Stimulated activated CD4-positive, alpha-beta T cell treated with anti-CD3 and anti-CD28 coated beads, Interleukin-4, amount 100 ng/mL, for 24 hours (primary cell): ENCODE measurements around the gene USF3.
"Not testable (repeated sequence)": the region's sequence is repeated elsewhere in the genome, so short reads cannot be mapped to it uniquely, and the experiment has no call there.

ENCODE experiments used
- DNase-seq: peaks from one replicate; pipeline ENCODE4 v3.0.0-alpha.2; 2020

Gene USF3

DNA sequence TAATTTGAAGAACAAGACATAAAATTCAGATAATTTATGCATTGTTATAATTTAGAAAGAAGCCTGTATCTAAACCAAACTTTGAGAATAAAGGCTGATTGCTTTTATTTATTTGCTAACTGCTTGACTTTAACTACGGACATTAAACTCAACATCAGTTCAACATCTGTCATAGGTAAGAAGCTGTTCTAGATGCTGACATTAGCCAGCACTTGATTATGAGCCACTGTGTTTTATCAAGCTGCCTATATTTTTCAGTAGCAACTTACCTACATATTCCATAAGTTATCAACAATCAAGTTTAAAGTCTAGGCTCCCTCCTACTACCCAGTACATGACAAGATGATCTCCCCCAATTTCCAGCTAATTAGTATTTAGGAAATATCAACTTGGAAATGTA lies 42.1 kb downstream of the USF3 start:
- no peak for DNase-seq

DNA sequence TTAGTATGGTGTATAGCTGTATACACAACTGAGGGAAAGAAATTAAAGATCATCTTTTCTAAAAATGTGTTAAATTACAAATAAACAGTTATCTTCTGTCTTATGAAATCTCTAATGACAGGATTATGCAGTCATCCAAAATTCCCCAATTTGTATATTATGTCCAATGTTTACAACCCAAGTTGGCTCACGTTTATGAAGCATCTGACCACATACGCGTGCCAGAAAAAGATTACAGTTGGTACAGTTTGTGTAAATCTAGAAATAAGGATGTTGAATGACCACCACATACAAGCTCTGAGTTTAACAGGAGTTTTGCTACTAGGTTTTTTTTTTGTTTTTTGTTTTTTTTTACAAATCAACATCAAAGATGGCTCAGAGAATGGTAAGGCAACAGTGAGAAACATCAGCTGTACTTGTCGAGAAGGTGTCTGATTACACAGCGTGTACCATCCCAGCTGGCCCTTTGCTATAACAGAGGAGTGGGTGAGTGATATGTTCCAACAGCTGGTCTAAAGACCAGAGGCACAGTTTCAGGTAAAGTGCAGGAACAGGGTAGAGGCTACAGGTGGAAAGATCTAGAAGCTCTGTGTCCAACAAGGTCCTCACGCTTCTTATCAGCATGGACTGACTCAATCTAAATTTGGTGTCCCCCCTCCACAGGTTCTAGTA lies 47.1 kb downstream of the USF3 start:
- no peak for DNase-seq

DNA sequence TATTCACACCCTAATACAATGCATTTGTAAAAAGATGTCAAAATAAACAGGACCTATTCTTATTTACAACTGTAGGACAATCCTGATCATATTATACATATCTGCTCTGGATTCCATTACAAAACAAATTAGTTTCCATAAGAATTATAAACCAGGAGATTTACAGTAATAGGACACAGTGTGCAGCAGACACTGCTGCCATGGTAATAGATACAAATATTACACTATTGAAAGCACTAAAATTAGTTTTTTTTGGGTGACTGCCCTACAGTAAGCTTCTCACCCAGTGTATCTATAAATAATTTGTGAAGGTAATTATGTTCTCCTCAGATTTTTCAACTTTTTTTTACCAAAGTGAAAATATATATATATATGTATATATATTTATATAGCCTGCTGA lies 47.9 kb downstream of the USF3 start:
- no peak for DNase-seq

DNA sequence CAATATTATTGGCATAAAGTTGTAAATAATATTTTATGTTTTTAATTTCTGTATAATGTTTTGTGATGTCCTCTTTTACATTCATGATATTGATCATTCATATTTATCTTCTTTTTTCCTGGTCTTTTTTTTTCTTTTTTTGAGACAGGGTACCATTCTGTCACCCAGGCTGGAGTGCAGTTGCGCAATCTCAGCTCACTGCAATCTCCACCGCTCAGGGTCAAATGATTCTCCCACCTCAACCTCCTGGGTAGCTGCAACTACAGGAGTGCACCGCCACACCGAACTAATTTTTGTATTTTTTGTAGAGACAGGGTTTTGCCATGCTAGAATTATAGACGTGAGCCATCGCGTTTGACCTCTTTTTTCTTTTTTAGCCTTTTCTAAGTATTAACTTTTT lies 52.9 kb downstream of the USF3 start:
- DNase-seq, result no peak

DNA sequence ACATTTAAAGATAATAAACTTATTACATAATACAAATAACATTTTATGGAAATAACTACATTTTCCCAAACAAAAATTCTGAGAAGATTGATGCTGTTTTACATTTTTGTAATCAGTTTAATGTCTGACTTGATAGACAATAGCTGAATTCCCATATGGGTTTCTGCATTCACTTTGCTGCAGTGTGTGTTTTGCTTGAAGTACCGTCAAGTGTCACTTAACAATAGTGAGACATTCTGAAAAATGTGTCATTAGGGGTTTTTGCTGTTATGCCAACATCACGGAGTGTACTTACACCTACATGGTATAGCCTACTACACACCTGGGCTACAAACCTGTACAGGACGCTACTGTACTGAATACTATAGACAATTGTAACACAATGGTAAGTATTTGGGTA lies 57.5 kb downstream of the USF3 start:
- DNase-seq, result no peak

DNA sequence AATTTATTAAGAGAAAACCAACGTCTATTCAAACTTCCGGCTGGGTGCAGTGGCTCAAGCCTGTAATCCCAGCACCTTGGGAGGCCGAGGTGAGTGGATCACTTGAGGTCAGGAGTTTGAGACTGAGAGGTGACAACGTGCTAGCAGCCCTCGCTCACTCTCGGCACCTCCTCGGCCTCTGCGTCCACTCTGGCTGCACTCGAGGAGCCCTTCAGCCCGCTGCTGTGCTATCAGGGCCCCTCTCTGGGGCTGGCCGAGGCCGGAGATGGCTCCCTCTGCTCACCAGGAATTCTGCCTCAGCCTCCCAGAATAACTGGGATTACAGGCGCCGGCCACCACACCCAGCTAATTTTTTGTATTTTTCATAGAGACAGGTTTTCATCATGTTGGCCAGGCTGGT lies 58.7 kb downstream of the USF3 start:
- no peak for DNase-seq

DNA sequence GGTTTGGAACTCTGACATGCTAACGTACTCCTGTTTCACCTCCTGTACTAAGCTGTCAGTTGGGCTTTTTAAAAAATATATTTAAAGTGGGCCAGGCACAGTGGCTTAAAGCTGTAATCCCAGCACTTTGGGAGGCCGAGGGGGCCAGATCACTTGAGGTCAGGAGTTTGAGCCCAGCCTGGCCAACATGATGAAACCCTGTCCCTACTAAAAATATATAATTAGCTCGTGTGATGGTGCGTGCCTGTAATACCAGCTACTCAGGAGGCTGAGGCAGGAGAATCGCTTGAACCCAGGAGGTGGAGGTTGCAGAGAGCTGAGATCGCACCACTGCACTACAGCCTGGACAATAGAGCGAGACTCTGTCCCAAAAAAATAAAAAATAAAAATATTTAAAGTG lies 60.4 kb downstream of the USF3 start:
- DNase-seq, result not testable (repeated sequence)

DNA sequence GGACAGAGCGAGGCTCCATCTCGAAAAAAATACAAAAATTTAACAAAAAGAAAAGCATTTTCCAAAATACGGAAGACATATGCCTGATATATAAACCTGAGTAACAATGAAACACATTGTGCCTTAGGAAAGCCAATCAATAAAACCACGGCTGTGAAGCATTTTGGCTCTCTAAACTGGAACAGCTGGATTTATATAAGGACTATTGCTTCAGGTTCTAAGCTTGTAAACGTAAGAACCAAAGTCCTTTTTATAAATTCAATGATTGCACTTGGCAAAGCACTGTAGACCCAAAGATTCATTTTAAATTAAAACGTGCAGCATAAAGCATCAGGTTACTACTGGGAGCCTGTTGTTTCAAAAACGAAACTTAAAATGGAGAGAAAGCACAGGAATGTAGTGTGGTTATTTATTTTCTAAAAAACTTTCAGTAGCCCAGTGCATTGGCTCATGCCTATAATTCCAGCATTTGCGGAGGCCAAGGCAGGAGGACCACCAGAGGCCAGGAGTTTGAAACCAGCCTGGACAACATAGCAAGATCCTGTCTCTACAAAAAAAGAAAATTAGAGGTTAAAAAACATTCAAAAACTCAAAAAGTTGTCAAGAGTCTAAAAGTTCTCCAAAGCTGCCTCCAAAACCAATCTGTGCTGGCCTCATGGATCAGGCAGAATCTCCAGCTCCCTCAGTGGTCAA lies 61.5 kb downstream of the USF3 start:
- DNase-seq, result no peak

DNA sequence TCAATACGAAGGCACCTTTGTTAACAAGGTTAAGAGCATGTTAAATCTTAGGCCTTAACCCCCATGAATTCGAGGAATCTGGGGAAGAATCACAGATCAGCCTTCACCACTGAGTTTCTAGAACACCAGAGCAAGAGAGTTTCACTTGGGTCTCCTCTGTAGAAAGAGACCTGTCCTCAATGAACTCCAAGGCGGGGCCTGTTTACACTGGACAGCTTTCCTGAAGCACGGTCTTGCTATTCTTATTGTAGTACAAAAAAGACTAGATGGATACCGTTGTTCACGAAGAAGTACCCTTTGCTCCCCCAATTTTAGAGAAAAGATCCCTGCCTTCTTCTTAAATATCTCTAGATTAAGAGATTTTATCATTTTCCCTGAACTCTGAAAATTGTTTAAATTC lies 64.9 kb downstream of the USF3 start:
- no peak for DNase-seq

DNA sequence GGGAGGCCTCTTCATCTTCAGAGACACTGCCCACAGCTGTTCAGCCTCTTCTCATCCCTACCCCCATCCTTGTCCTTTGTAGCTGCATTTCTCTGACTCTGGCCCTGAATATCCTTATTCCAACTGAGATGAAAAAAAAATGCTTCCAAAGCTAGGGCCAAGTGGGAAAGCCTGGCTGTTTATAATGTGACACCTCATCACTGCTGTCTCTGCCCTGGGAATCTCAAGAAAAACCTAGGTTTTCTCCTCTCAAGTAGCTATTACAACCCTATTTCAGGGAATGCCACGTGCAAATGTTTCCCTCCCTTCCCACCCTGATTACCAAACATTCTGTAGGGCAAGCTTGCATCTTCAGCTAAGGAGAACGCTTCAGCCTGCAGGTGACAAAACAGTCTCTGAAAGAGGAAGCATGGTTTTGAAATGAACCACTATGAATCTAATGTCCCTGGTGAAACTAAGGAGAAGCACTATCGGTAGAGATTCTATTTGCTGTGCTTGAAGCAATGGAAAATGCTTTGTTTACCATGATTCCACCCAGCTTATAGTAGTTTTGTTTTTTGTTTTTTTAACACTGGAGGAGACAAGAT lies 65.4 kb downstream of the USF3 start:
- DNase-seq, result no peak

DNA sequence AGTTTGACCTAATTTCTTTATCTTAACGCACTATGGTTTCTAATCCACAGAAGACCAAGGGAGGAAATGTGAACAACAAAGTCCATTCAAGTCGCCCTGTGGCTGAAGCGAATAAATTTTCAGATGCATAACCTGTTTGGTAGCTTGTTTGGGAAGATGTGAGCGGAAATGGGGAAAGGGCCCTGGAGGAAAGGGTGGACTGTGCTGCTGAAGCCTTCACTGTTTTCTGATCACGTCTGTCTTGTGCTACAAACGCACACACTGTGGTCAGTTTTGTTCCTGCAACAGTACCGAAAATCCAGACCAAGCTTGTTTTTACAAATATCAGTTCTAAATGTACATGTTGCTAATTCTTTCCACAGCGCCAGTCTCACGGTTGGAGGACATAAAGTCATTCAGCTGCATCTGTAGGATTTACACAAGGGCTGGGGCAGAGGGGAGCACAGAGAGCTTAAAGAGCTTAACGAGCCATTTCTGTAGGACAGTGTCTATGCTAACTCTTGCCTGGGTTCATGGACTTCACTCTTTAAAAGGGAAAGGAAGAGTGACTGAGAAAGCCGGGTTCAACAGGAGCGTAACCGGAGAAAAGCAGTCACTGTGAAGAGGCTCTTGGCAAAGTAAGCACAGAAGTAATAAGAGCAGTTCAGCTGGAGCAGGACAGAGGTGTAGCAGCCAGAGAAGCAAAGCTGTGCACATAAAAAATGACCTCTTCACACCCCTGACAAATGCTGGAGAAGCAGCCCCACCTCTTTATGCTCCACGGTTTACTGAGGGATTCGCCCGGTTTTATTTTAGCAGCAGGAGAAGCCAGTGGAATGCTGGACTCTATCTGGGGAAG lies 66.6 kb downstream of the USF3 start:
- no peak for DNase-seq

DNA sequence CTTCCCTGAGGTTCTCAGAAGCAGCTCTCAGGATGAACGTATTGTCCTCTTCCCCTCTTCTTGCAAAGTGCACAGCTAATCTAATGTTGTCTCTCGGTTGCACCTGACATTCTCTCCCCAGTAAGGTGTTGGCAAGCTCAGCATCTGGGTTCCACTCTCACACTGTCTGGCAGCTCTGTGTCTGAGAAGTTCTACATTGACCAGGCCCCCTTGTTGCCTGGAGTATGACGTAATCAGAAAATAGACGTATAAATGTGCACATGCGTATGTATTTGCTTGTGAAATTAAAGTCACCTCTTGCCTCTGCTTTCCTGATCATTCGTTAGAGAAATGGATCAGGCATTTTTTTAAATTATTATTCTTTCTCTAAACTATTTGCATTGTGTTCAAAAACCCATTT lies 67.7 kb downstream of the USF3 start:
- no peak for DNase-seq

DNA sequence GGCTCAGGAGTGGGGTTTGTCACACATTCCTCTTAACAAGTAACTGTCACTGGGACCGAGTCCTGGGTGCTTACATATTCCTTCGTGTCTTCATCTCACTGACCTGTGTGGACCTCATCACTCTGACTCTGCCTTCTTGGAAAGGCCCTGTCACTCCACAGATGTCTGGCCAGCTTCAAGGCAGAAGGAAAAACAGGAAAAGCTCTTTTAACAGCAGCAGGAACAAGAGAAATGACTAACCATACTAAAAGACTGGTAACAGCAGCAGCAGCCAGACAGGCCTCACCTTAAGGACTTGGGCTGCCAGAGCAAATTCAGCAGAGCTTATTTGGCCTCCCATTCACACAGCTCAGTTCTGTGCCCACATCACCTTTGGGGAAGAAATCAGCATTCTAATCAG lies 68.1 kb downstream of the USF3 start:
- no peak for DNase-seq

DNA sequence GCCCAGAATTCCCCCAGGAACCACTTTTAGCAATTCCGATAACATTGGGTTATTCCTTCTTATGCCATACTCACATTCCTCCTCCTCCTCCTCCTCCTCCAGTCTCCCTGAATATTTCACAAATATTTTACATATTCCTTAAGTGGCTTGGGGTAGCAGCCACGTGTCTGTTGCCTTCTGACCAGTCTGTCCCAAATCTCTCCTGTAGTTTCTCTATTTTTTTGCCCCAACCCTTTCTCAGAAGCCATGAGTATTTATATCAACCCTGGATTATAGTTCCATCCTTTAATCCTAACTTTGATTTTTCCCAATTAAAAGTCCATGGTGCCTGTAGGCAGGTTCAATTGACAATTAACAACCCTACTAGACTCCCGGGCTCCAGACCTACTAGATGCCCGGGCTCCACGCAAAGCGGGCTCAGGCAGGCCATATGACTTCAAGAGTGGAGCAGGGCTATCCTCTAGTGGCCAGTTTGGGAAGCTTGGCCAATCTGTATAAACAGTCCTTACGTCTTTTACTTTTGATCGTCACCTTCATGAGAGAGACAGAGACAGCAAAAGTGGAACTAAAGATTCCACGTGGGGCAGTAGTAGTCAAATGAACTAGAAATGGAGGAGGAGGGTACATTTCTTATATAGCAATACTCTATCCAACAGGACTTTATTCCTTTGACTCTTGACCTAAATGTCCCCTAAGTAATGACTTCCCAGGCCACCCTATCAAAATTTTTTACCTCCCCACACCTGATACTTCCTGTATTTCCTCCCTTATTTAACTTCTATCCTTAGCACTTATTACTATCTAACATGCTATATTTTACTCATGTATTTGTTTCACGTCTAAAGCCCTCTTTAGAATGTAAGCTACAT lies 69.7 kb downstream of the USF3 start:
- DNase-seq, result no peak

DNA sequence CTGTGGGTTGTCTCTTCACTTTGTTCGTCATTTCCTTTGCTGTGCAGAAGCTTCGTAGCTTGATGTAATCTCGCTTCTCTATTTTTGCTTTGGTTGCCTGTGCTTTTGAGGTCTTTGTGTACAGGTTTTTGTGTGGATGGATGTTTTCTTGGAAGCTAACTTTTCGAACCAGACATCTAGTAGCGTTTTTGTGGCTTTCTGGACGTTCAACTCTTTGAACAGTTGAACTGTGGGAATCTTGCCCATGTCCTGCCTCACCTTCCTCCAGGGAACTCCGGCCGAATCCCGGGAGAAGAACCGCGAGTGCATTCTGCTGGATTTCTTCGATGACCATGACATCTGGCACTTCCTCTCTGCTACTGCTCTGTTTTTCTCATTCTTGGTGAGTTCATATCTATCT lies 70.6 kb downstream of the USF3 start:
- DNase-seq, result no peak

DNA sequence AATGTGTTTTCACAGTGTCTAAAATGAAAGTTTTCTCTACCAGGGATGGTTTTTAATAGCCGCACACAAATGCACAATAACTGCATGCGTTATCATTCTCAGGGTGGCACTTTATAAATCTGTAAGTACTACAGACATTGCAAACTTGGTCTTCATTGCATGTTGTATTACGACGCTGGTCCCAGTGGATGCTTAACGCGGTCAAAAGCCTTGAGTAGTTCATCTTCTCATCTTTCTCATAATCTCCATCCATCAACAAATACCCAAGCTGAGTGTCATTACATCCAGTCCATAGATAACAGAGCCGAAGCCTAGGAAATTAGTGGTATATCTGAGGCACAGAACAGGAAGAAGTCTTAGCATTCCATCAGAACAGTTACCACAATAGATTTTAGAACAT lies 72.6 kb downstream of the USF3 start:
- DNase-seq, result no peak

DNA sequence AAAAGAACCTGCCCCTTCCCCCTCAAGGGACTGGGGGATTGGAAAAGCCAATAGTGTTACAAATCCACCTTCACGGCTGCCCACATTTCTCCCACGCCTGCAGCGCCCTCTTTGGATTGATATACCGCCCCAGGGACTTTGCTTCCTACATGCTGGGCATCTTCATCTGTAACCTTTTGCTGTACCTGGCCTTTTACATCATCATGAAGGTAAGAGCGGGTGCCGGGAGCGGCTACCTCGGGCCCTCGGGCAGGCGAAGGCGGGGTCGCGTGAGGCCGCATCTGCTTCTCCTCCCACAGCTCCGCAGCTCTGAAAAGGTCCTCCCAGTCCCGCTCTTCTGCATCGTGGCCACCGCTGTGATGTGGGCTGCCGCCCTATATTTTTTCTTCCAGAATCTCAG lies 73.1 kb downstream of the USF3 start:
- DNase-seq, result no peak

DNA sequence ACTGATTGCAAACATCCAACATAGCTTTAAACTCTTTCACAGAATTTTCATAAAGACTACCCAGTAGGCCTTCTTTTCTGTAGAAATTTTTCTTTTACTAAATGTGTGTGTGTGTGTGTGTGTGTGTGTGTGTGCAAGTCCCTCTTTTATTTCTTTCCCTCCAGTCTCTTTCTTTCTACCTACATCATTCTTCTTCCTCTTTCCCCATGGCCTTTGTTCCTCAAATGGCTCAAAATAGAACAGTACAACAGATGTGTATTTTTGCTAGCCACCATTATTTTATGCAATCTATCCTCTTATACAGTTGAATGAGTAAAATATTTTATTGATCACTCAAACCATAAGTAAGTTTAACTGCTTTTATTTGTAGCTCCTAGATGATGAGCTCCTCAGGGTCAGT lies 76.4 kb downstream of the USF3 start:
- no peak for DNase-seq

DNA sequence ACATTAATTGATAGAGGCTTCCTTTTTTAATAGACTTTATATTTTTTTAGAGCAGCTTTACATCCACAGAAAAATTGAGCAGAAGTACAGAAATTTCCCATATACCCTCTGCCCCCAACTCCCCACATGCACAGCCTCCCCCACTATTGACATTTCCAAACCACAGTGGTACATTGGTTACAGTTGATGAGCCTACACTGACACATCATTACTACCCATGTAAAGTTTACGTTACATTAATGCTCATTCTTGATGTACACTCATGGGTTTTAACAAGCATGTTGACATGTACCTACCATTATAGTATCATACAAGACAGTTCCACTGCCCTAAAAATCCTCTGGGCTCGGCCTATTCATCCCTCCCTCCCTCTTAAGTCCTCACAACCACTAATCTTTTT lies 78.7 kb downstream of the USF3 start:
- DNase-seq, result no peak

DNA sequence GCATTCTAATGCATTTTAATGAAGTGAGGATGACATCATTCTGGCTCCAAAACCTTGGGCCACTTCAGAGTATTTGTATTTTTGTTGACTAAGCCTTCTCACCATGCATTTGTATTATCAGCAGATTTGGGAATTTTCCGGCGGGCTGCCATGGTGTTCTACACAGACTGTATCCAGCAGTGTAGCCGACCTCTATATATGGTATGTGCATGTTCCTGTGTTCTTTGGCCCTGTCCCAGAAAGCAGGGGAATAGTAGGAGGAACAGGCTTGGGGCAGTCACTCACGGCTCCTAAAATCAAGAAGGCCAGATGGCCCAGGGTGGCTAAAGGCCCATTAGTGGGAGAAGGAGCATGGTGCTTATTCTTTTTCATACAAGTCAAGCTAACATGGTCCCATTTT lies 80.5 kb downstream of the USF3 start:
- no peak for DNase-seq

DNA sequence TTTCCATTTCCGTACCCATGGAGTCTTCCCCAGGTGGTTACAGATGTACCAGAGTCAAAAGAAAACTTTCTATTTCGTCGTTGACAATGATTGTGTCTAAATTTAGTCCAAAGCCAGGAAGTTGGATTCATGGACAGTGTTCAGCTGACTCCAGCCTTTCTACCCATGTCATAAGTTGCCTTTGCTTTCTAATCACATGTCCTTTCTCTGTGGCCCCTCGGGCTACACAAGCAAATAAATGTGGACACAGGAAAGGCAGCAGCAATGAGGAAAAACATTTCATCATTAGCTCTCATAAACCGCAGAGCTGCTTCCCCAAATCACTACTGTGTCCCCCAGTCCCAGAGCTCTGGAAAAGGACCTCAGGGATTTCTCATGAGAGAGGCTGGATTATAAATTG lies 82.0 kb downstream of the USF3 start:
- DNase-seq, result no peak

DNA sequence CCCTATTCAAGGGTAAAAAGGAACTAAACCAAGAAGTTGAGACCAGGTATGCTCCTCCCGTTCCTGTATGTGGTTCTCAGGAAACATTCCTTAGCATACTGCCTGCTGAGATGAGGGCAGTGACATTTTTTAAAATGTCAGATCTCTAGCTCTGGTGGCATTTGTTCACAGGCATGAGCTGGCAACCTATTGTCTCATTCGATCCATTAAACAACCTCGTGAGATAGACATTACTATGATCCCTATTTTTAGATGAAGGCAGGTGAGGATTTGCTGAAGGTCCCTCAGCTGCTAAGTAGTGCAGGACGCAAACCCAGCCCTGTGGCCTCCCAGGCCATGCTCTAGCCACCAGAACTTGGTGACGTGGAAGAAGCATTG lies 89.2 kb downstream of the USF3 start:
- DNase-seq, result no peak
